GM21723 (cell line): Measurements from ENCODE around the gene PROB1.
A peak's percentile ranks its signal among the peaks of the same experiment; 100 is the strongest.
"Not testable (repeated sequence)": the region's sequence is repeated elsewhere in the genome, so short reads cannot be mapped to it uniquely, and the experiment has no call there.

Source experiments
- ATAC-seq: cut with Tn5 transposase; IDR thresholded peaks from one replicate; pipeline ENCODE4 v1.9.1; 2021; ENCODE audit warnings: mild to moderate bottlenecking, moderate library complexity; ENCODE audit not compliant: unreplicated experiment

The PROB1 gene

GRCh38 chr5:139413963-139414362 lies 19.1 kb upstream of the PROB1 start:
- ATAC-seq, result no peak

DNA sequence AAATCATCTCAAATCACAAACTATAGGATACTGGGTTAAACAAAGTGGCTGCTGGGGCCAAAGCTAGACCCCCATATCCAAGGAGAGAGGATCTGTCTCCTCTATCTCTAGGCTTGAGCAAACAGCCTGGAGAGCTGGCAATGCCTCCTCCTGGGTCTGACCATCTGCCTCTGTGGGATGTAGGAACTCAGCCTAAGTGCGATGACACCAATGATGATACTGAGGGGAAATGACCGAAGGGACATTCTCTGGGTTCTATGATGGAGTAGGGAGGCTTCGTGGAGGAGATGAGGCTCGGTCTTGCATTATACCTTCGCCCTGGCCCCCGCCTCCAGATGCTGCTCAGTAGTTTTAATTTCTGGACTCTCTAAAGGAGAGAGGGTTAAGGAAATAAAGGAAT lies 18.2 kb upstream of the PROB1 start:
- ATAC-seq, result no peak

DNA sequence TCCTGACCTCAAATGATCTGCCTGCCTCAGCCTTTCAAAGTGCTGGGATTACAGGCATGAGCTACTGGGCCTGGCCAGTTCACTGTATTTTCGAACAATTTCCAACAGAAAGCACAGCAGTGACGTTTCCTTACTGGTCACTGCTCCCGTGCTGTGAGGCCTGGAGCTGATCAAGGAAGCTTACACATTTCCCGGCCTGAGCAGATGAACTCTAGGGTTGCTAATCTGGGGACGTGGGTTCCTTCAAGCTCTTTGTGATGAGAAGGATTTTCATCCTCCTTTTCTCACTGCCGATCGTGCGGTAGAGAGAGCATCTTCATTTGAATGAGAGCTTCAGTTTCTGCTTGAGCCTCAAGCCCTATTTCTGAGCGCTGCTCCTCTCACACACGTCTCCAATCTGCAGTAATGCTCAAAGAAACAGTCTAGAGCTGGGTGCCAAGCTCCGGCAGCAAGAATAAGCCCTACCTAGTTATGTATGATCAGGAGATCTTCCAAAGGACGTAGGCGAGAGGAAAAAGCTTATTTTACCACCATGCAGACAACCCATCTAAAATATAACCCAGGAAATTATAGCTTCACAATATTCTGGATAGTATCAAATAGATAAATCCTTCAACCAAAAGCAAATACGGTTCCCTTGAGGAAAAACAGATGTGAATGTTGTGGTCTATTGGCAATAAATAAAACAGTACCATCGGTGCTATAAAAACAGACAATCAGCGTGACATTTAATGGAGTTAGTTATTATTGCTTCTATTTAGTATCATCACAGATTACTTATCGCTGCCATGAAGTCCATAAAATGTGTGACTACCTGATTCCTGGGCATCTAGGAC lies 16.3 kb upstream of the PROB1 start:
- ATAC-seq, result no peak

DNA sequence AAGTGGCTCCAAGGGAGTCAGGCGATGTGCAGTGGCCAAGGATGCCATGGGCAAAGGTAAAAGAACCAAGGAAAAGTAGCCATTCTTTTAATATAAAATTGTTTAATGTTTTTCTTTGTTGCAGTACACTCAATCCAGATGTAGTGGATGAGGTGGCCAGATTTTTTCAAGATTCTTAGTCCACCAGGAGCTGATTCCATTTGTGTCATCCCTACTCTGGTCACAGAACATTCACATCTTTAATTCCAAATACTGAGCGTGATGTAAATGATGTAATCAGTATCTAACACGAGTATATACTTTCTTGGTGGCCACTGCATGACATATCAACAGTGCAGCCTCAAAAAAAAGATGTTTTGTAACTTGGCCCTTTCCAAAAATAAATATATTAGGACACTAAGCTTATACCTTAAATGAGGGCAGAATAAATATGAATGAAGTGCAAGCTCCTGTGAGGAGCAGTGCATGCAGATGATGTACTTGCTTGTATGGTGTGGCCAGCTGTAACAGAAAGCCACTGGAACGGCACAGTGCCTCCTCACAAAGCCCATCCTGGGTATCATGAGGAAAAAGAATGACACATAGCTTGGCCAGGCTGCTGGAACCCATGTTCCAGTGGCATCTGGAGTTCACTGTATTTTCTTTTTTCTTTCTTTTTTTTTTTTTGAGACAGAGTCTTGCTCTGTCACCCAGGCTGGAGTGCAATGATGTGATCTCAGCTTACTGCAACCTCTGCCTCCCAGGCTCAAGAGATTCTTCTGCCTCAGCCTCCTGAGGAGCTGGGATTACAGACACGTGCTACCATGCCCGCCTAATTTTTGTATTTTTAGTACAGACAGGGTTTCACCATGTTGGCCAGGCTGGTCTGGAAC lies 15.5 kb upstream of the PROB1 start:
- ATAC-seq, result no peak

- not testable (repeated sequence) for ATAC-seq
Observed at GRCh38 chr5:139409116-139409515, 14.2 kb upstream of the PROB1 start.

DNA sequence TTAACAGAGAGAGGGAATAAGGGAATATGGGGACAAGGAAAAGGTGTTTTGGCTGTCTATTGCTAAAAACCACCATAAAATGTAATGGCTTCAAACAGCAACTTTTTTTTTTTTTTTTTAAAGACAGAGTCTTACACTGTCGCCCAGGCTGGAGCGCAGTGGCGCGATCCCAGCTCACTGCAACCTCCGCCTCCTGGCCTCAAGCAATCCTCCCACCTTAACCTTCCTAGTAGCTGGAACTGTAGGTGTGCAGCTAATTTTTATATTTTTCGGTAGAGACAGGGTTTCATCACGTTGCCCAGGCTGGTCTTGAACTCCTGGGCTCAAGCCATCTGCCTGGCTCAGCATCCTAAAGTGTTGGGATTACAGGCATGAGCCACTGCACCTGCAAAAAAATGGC lies 13.3 kb upstream of the PROB1 start:
- ATAC-seq, result no peak

DNA sequence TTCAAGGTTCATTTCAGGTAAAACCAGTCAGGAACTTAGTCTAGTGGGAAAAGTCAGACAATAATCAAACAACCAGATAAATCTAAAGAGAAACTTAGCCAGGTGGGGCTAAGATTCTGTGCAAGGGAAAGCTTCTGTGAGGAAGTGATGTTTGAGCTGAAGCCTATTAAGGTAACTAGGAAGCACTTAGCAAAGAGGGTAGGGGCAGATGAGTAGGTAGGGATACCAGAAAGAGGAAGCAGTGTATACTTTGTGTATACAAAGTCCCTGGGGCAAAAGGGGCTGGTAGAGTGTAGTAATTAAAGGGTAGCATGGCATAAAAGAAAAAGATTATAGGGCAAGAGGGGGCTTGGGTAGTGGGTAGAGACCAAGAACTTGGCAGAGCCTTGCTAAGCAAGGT lies 12.6 kb upstream of the PROB1 start:
- ATAC-seq, result no peak

- no peak for ATAC-seq
Observed at GRCh38 chr5:139406963-139407362, 12.1 kb upstream of the PROB1 start.

DNA sequence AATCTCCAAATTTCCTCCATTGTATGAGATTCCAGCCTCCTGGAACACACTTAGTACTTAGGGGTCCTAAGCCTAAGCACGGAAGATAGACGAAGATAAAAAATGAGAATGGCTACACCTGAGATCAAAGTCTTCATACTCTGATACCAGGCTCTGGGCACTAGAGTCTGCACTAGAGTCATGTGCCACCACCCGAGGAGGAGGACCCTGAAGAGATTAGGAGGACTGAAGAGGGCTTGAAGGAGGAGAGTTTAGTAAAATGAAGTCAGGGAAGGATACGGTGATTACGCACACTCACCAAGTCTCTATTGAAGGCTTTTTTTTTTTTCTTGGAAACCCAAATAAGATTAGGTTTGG lies 9.6 kb upstream of the PROB1 start:
- no peak for ATAC-seq

- ATAC-seq, result peak; percentile 76
Observed at GRCh38 chr5:139403787-139404483, 9.0 kb upstream of the PROB1 start, which contains the start of gene SPATA24. Gene SPATA24 (minus strand): TSS chr5:139404089. CDS start chr5:139404060, 29 bp downstream.

- ATAC-seq, result no peak
Observed at GRCh38 chr5:139403418-139403786, 8.5 kb upstream of the PROB1 start.

DNA sequence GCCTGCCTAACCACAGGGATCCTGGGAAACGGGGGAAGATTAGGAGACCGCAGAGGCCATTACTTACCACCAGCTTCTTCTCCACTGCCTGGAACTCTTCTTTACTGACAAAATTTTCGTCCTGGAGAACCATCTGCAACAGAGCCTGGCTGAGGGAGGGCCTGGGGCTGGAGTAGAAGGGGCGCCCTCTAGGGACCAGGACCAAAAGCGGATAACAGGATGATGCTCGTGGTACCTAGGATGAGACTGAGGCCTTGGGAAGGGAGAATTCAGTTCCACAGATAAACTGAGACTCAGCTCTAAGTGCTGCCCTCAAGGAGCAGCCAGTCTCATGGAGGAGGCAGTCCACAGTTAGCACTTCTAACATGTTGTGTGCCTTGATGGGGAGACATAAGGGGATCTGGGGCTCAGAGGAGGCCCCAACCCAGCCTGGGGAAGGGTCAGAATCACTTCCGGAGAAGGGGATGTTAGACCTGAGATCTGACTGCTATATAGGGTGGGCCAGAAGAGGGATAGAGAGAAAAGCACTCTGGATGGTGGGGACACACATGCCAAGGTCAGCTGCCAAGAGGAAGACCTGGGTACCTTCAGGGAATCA lies 7.8 kb upstream of the PROB1 start:
- ATAC-seq, result no peak

GRCh38 chr5:139401546-139401945 lies 6.6 kb upstream of the PROB1 start:
- ATAC-seq, result no peak

- ATAC-seq, result peak; percentile 36
Observed at GRCh38 chr5:139399501-139400121, 4.7 kb upstream of the PROB1 start.

- no peak for ATAC-seq
Observed at GRCh38 chr5:139397921-139398320, 3.0 kb upstream of the PROB1 start.

- ATAC-seq, result no peak
Observed at GRCh38 chr5:139396691-139397090, 1.8 kb upstream of the PROB1 start.

- no peak for ATAC-seq
Observed at GRCh38 chr5:139395844-139396640, 1.1 kb upstream of the PROB1 start.

GRCh38 chr5:139394123-139394653 lies 716 bp downstream of the PROB1 start:
- ATAC-seq, result no peak

DNA sequence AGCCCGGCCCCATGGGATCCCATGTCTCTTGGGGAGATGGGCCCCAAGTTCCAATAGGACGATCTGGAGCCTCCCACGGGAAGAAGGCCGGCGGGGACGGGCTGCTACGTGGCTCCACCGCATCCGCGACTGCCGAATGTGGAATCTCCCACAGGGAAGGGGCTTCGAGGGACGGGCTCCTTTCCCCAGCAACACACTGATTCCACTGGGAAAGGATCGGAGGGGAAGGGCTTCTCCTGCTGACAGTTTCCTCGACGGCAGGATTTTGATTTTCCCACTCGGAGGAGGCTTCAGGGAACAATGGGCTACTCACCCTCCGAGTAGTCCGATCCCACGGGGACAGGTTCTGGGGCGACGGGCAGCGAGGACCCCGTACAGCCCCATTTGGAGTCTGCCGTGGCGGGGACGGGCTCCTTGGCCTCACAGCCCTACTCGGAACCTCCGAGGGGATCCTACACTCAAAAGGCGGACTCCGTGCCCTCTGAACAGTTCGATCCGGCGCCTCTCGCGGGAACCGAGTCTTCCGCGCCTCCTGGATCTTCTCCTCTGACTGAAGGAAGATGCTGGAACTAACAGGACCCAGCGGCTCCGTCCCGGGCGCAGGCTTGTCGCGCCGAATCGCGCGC lies 1.3 kb downstream of the PROB1 start:
- ATAC-seq, result no peak
